ENCODE data around the gene CEP120.
"Not testable (repeated sequence)": the region's sequence is repeated elsewhere in the genome, so short reads cannot be mapped to it uniquely, and the experiment has no call there.

DNA sequence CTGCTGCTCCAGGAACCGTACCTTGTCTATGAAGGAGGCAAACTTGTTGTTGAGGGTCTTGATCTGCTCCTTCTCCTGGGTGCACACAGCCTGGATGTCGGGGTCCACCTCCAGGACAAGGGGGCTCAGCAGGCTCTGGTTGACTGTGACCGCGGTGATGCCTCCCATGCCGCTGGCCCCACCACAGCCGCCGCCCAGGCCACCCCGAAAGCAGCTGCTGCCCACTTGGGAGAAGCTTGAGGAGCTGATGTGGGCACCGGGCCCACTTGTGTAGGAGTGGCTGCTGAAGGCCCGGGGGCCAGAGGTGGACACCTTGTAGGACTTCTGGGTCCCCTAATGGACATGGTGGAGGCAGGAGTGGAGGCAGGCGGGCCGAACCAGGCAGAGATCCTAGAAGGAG lies 21.2 kb downstream of the CEP120 start:
- TF ChIP-seq, protein P1, sequence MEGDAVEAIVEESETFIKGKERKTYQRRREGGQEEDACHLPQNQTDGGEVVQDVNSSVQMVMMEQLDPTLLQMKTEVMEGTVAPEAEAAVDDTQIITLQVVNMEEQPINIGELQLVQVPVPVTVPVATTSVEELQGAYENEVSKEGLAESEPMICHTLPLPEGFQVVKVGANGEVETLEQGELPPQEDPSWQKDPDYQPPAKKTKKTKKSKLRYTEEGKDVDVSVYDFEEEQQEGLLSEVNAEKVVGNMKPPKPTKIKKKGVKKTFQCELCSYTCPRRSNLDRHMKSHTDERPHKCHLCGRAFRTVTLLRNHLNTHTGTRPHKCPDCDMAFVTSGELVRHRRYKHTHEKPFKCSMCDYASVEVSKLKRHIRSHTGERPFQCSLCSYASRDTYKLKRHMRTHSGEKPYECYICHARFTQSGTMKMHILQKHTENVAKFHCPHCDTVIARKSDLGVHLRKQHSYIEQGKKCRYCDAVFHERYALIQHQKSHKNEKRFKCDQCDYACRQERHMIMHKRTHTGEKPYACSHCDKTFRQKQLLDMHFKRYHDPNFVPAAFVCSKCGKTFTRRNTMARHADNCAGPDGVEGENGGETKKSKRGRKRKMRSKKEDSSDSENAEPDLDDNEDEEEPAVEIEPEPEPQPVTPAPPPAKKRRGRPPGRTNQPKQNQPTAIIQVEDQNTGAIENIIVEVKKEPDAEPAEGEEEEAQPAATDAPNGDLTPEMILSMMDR (conservative IDR thresholded peaks at IDR 0.05): not testable (repeated sequence)
- not testable (repeated sequence) for TF ChIP-seq ZFX (IDR thresholded peaks at IDR 0.05)

All from C4-2B (cell line).